H9 (cell line): Measurements from ENCODE around the gene SCN8A. TPM values are rescaled to one million over a fixed set of nuclear protein-coding genes. Genes with fewer than 3 reads are reported as not detected.

ENCODE experiments used
- DNase-seq: peaks from one replicate; pipeline ENCODE4 v3.0.0-alpha.2; 2017
- H2AFZ ChIP-seq: one replicate; pipeline ENCODE4 v1.6.1; 2013; ENCODE audit warnings: mild to moderate bottlenecking, low read length, control low read depth, moderate library complexity
- H2AK5ac ChIP-seq: 2 replicates; pipeline ENCODE4 v1.6.1; 2013; ENCODE audit warnings: low read length, control low read depth, mixed read lengths; ENCODE audit not compliant: insufficient read length
- H2BK120ac ChIP-seq: one replicate; pipeline ENCODE4 v1.6.1; 2013; ENCODE audit warnings: low read depth, mild to moderate bottlenecking, low read length, control low read depth, inconsistent platforms; ENCODE audit not compliant: poor library complexity, severe bottlenecking
- H2BK12ac ChIP-seq: 2 replicates; pipeline ENCODE4 v1.6.1; 2013; ENCODE audit warnings: low read length, control low read depth, mixed read lengths, low read depth; ENCODE audit not compliant: insufficient read length
- H2BK15ac ChIP-seq: 2 replicates; pipeline ENCODE4 v1.6.1; 2013; ENCODE audit warnings: low read depth, low read length, control low read depth
- H2BK20ac ChIP-seq: one replicate; pipeline ENCODE4 v1.6.1; 2013; ENCODE audit warnings: low read depth, mild to moderate bottlenecking, low read length, control low read depth, inconsistent platforms; ENCODE audit not compliant: poor library complexity, severe bottlenecking
- H2BK5ac ChIP-seq: 2 replicates; pipeline ENCODE4 v1.6.1; 2013; ENCODE audit warnings: low read length, control low read depth, mixed read lengths; ENCODE audit not compliant: insufficient read length
- H3K14ac ChIP-seq: 2 replicates; pipeline ENCODE4 v1.6.1; 2013; ENCODE audit warnings: low read length, control low read depth; ENCODE audit not compliant: insufficient read depth
- H3K18ac ChIP-seq: 2 replicates; pipeline ENCODE4 v1.6.1; 2013; ENCODE audit warnings: low read depth, mild to moderate bottlenecking, mixed read lengths, low read length, control low read depth; ENCODE audit not compliant: insufficient read length
- H3K23ac ChIP-seq: 2 replicates; pipeline ENCODE4 v1.6.1; 2013; ENCODE audit warnings: low read length, control low read depth, mixed read lengths, low read depth; ENCODE audit not compliant: insufficient read length
- H3K23me2 ChIP-seq: 2 replicates; pipeline ENCODE4 v1.6.1; 2013; ENCODE audit warnings: low read depth, mild to moderate bottlenecking, mixed read lengths, low read length, control low read depth; ENCODE audit not compliant: insufficient read length, poor library complexity, severe bottlenecking
- H3K27ac ChIP-seq: 2 replicates; pipeline ENCODE4 v1.5.1; 2013; ENCODE audit warnings: low read length, control low read depth, mixed read lengths, low read depth; ENCODE audit not compliant: insufficient read length
- H3K27me3 ChIP-seq: 2 replicates; pipeline ENCODE4 v1.6.1; 2013; ENCODE audit warnings: low read length, control low read depth, inconsistent platforms; ENCODE audit not compliant: insufficient read depth
- H3K4ac ChIP-seq: 2 replicates; pipeline ENCODE4 v1.6.1; 2013; ENCODE audit warnings: low read depth, mild to moderate bottlenecking, control low read depth, inconsistent platforms, low read length, moderate library complexity
- H3K4me1 ChIP-seq: 2 replicates; pipeline ENCODE4 v1.6.1; 2013; ENCODE audit warnings: low read length, control low read depth, inconsistent platforms; ENCODE audit not compliant: insufficient read depth
- H3K4me2 ChIP-seq: 2 replicates; pipeline ENCODE4 v1.6.1; 2013; ENCODE audit warnings: low read length, control low read depth, mixed read lengths; ENCODE audit not compliant: insufficient read length, insufficient read depth
- H3K56ac ChIP-seq: 2 replicates; pipeline ENCODE4 v1.6.1; 2013; ENCODE audit warnings: low read depth, mild to moderate bottlenecking, mixed read lengths, low read length, control low read depth; ENCODE audit not compliant: insufficient read length
- H3K79me1 ChIP-seq: 2 replicates; pipeline ENCODE4 v1.6.1; 2013; ENCODE audit warnings: low read depth, mild to moderate bottlenecking, moderate library complexity, low read length, control low read depth, inconsistent platforms; ENCODE audit not compliant: insufficient read depth, poor library complexity, severe bottlenecking
- H3K79me2 ChIP-seq: 2 replicates; pipeline ENCODE4 v1.6.1; 2013; ENCODE audit warnings: low read length, control low read depth, inconsistent platforms; ENCODE audit not compliant: insufficient read depth
- H3K9ac ChIP-seq: 2 replicates; pipeline ENCODE4 v1.6.1; 2013; ENCODE audit warnings: low read length, control low read depth, mixed read lengths; ENCODE audit not compliant: insufficient read length; ENCODE audit errors: extremely low read depth
- H3K9me3 ChIP-seq: one replicate; pipeline ENCODE4 v1.6.1; 2013; ENCODE audit warnings: low read depth, low read length, inconsistent platforms; ENCODE audit not compliant: control insufficient read depth
- H3T11ph ChIP-seq: one replicate; pipeline ENCODE4 v1.6.1; 2013; ENCODE audit warnings: mild to moderate bottlenecking, low read length, control low read depth, inconsistent platforms
- H4K20me1 ChIP-seq: one replicate; pipeline ENCODE4 v1.6.1; 2013; ENCODE audit not compliant: control insufficient read depth, insufficient read length, insufficient read depth
- H4K5ac ChIP-seq: 2 replicates; pipeline ENCODE4 v1.6.1; 2013; ENCODE audit warnings: low read depth, mild to moderate bottlenecking, mixed read lengths, low read length, control low read depth; ENCODE audit not compliant: insufficient read length
- H4K8ac ChIP-seq: replicated peaks from 2 replicates; pipeline ENCODE4 v1.6.1; 2013; ENCODE audit warnings: low read length, control low read depth, mixed read lengths, low read depth; ENCODE audit not compliant: insufficient read length
- H4K91ac ChIP-seq: 2 replicates; pipeline ENCODE4 v1.6.1; 2013; ENCODE audit warnings: low read depth, mild to moderate bottlenecking, moderate library complexity, mixed read lengths, low read length, control low read depth; ENCODE audit not compliant: insufficient read length
- H3K27ac Mint-ChIP-seq, 3 experiments: 2 replicates in 2 of 3; 3 replicates in 1 of 3; pipeline ENCODE4 v1.8.0; 2020 to 2021; ENCODE audit warnings: mixed read lengths in 3 of 3, mild to moderate bottlenecking in 1 of 3, moderate library complexity in 1 of 3
- H3K27me3 Mint-ChIP-seq: 2 replicates; pipeline ENCODE4 v1.8.0; 2021; ENCODE audit warnings: low read depth, mild to moderate bottlenecking, moderate library complexity, mixed read lengths
- H3K36me3 Mint-ChIP-seq, 3 experiments: 2 replicates in 2 of 3; 3 replicates in 1 of 3; pipeline ENCODE4 v1.8.0; 2020 to 2021; ENCODE audit warnings: low read depth in 3 of 3, mixed read lengths in 3 of 3; ENCODE audit not compliant: insufficient read depth in 1 of 3
- H3K4me1 Mint-ChIP-seq, 2 experiments: 2 replicates each; pipeline ENCODE4 v1.8.0; 2020; ENCODE audit warnings: mixed read lengths in 2 of 2
- H3K4me3 Mint-ChIP-seq, 2 experiments: 2 replicates in 1 of 2; 3 replicates in 1 of 2; pipeline ENCODE4 v1.8.0; 2020 to 2021; ENCODE audit warnings: mild to moderate bottlenecking in 2 of 2, mixed read lengths in 2 of 2, moderate library complexity in 1 of 2
- H3K9me3 Mint-ChIP-seq, 2 experiments: 2 replicates in 1 of 2; 3 replicates in 1 of 2; pipeline ENCODE4 v1.8.0; 2020; ENCODE audit warnings: mild to moderate bottlenecking in 2 of 2, mixed read lengths in 2 of 2, moderate library complexity in 1 of 2
- WGBS: extraction: QIAGEN DNeasy Blood & Tissue Kit; methylation state at CpG from one replicate; pipeline ENCODE4 v1.1.7; 2013; ENCODE audit warnings: missing lambda C conversion rate, low lambda C conversion rate, mixed read lengths; ENCODE audit not compliant: insufficient read length; ENCODE audit errors: extremely low coverage; 5-methylcytosine and 5-hydroxymethylcytosine counted together
- total RNA-seq: library from RNA; stranded (reverse); gene quantifications from 2 replicates; pipeline ENCODE4 v1.2.1, GENCODE V29; 2021
- TF ChIP-seq, protein P1 (sequence below): fragments of 200-600 bp; sonication (generic); conservative IDR thresholded peaks from 3 replicates; pipeline ENCODE4 v1.8.0; 2021; ENCODE audit warnings: antibody characterized with exemption, mild to moderate bottlenecking

SCN8A gene
- total RNA-seq, 1 experiment from 2014 or later, result 15.2 TPM

DNA sequence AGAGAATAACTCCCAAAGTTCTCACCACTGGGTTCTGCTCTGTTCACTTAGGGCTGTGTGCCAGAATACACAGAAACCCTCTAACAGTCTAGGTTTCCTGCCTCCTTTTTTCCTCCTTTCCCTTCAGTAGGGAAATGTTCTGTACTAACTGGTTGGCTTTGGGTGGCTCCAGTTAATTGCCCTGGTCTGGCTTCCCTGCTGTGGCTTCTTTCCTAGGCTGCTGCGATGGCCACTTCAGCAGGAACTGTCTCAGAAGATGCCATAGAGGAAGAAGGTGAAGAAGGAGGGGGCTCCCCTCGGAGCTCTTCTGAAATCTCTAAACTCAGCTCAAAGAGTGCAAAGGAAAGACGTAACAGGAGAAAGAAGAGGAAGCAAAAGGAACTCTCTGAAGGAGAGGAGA is 115.2 kb downstream of the SCN8A start:
- TF ChIP-seq, protein P1, sequence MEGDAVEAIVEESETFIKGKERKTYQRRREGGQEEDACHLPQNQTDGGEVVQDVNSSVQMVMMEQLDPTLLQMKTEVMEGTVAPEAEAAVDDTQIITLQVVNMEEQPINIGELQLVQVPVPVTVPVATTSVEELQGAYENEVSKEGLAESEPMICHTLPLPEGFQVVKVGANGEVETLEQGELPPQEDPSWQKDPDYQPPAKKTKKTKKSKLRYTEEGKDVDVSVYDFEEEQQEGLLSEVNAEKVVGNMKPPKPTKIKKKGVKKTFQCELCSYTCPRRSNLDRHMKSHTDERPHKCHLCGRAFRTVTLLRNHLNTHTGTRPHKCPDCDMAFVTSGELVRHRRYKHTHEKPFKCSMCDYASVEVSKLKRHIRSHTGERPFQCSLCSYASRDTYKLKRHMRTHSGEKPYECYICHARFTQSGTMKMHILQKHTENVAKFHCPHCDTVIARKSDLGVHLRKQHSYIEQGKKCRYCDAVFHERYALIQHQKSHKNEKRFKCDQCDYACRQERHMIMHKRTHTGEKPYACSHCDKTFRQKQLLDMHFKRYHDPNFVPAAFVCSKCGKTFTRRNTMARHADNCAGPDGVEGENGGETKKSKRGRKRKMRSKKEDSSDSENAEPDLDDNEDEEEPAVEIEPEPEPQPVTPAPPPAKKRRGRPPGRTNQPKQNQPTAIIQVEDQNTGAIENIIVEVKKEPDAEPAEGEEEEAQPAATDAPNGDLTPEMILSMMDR, result no peak
- Histone ChIP-seq H3K4ac (no peak overlapping the region), H2BK12ac (no peak overlapping the region), H3K79me1 (no peaks in the 10 kb centered on the region), H3K14ac (no peak overlapping the region), H4K5ac (no peak overlapping the region), H3K56ac (no peak overlapping the region), H4K8ac (no peak overlapping the region), H3K9me3 (no peaks in the 10 kb centered on the region), H2AFZ (no peak overlapping the region), H3K4me1 (no peaks in the 10 kb centered on the region), H3K23ac (no peak overlapping the region), H3K4me2 (no peak overlapping the region), H2BK5ac (no peak overlapping the region), H3K27me3 (no peaks in the 10 kb centered on the region), H2BK15ac (no peak overlapping the region), H2BK120ac (no peak overlapping the region), H3K79me2 (no peaks in the 10 kb centered on the region), H3K9ac (no peak overlapping the region), H2BK20ac (no peak overlapping the region), H4K91ac (no peak overlapping the region), H3K27ac (no peak overlapping the region), H4K20me1 (no peaks in the 10 kb centered on the region), H3T11ph (no peak overlapping the region), H3K18ac (no peak overlapping the region), H3K23me2 (no peaks in the 10 kb centered on the region), H2AK5ac (no peak overlapping the region)
- H3K4me3 Mint-ChIP-seq, result no peak overlapping the region
- H3K27me3 Mint-ChIP-seq, result no peaks in the 10 kb centered on the region
- H3K9me3 Mint-ChIP-seq, result no peaks in the 10 kb centered on the region
- no peak for DNase-seq
- peaks cover 6 to 16% (median 11%) of the 10 kb centered on the region in 3 experiments; a peak in 5 of 7 replicates for H3K36me3 Mint-ChIP-seq
- H3K27ac Mint-ChIP-seq, result no peak overlapping the region
- WGBS, result no CpG with 5 or more reads among the region's 3 CpGs
- H3K4me1 Mint-ChIP-seq, result no peaks in the 10 kb centered on the region
